ENCODE data around the gene TCF7L2. TPM values are rescaled to one million over a fixed set of nuclear protein-coding genes. Genes with fewer than 3 reads are reported as not detected.

TCF7L2 gene
- total and polyA plus RNA-seq, 2 donors (not counting 1 experiment from before 2014, with no cell fraction given): 3.4 to 5.0 TPM

- H2AFZ ChIP-seq (ENCODE audit: low read length): no peak overlapping the region
- H4K20me1 ChIP-seq (ENCODE audit: control insufficient read depth, extremely low read depth, insufficient read depth, low read length): no peaks in the 10 kb centered on the region
- peak overlapping the region; percentile 81 for H3K4me2 ChIP-seq (ENCODE audit: extremely low read depth, insufficient read depth, low read length)
- peaks cover 51% of the 10 kb centered on the region for H3K79me2 ChIP-seq (ENCODE audit: control insufficient read depth, insufficient read depth, low read length)
- no peaks in the 10 kb centered on the region for H3K36me3 ChIP-seq (ENCODE audit: control insufficient read depth, insufficient read depth, low read length)
- H3K27me3 ChIP-seq (ENCODE audit: control insufficient read depth, insufficient read depth, low read length): no peaks in the 10 kb centered on the region
- H3K4me1 ChIP-seq (ENCODE audit: control insufficient read depth, extremely low read depth, insufficient read depth, low read length): peaks cover 8% of the 10 kb centered on the region
- peak overlapping the region; percentile 98 for H3K27ac ChIP-seq (ENCODE audit: insufficient read depth, low read length)
- TF ChIP-seq CTCF (conservative IDR thresholded peaks at IDR 0.05 in 1 of 2, IDR thresholded peaks at IDR 0.05 in 1 of 2; ENCODE audit: low read depth in 1 of 2, low read length in 2 of 2): no peak
- TF ChIP-seq EZH2 (IDR thresholded peaks at IDR 0.05; ENCODE audit: low read length, missing control alignments): no peak
- peak overlapping the region; percentile 90 for H3K9ac ChIP-seq (ENCODE audit: insufficient read depth, low read length)
- H3K4me3 ChIP-seq (replicated peaks in 1 of 4; ENCODE audit: control extremely low read depth in 1 of 4, insufficient read depth in 1 of 4, low read depth in 3 of 4, low read length in 4 of 4): peak overlapping the region; percentile 75 to 96 (median 87)
- H3K9me3 ChIP-seq (ENCODE audit: control insufficient read depth, insufficient read depth, low read depth, low read length): no peaks in the 10 kb centered on the region
- peak; percentile 85 to 86 for DNase-seq (ENCODE audit: low read depth in 2 of 2)
Measured at GRCh38 chr10:112951359-112952281, 1.6 kb downstream of the TCF7L2 start.

GRCh38 chr10:112952282-112953173, 2.5 kb downstream of the TCF7L2 start:
- Histone ChIP-seq H3K27me3 (ENCODE audit: control insufficient read depth, insufficient read depth, low read length) (no peaks in the 10 kb centered on the region), H3K4me3 (replicated peaks in 1 of 4; ENCODE audit: control extremely low read depth in 1 of 4, insufficient read depth in 1 of 4, low read depth in 3 of 4, low read length in 4 of 4) (peak overlapping the region; percentile 75 to 96 (median 87)), H4K20me1 (ENCODE audit: control insufficient read depth, extremely low read depth, insufficient read depth, low read length) (no peaks in the 10 kb centered on the region), H3K9ac (ENCODE audit: insufficient read depth, low read length) (peak overlapping the region; percentile 90), H3K4me2 (ENCODE audit: extremely low read depth, insufficient read depth, low read length) (peak overlapping the region; percentile 97), H2AFZ (ENCODE audit: low read length) (no peak overlapping the region), H3K27ac (ENCODE audit: insufficient read depth, low read length) (peak overlapping the region; percentile 98), H3K4me1 (ENCODE audit: control insufficient read depth, extremely low read depth, insufficient read depth, low read length) (peaks cover 15% of the 10 kb centered on the region), H3K36me3 (ENCODE audit: control insufficient read depth, insufficient read depth, low read length) (no peaks in the 10 kb centered on the region), H3K79me2 (ENCODE audit: control insufficient read depth, insufficient read depth, low read length) (peaks cover 59% of the 10 kb centered on the region), H3K9me3 (ENCODE audit: control insufficient read depth, insufficient read depth, low read depth, low read length) (no peaks in the 10 kb centered on the region)
- TF ChIP-seq CTCF (conservative IDR thresholded peaks at IDR 0.05 in 1 of 2, IDR thresholded peaks at IDR 0.05 in 1 of 2; ENCODE audit: low read depth in 1 of 2, low read length in 2 of 2) (no peak), EZH2 (IDR thresholded peaks at IDR 0.05; ENCODE audit: low read length, missing control alignments) (no peak)
- DNase-seq (ENCODE audit: low read depth in 2 of 2): peak in 1 of 2 donors; percentile 51
